Transverse colon (tissue), 4 donors: ENCODE measurements around the gene CCDC38. TPM values are rescaled to one million over a fixed set of nuclear protein-coding genes. Genes with fewer than 3 reads are reported as not detected.

Experiments
- DNase-seq: peaks from one replicate; pipeline ENCODE4 v3.0.0-alpha.2; 2019
- H3K27ac ChIP-seq, 4 donors: fragments of 200-600 bp; sonication (generic); 2 replicates each; pipeline ENCODE4 v1.5.1; 2016 to 2018; ENCODE audit warnings: inconsistent platforms in 4 of 4
- H3K27me3 ChIP-seq: fragments of 200-600 bp; sonication (generic); 2 replicates; pipeline ENCODE4 v1.5.1; 2017; ENCODE audit warnings: inconsistent platforms
- H3K36me3 ChIP-seq, 4 donors: fragments of 200-600 bp; sonication (generic); 2 replicates each; pipeline ENCODE4 v1.5.1; 2017 to 2019; ENCODE audit warnings: inconsistent platforms in 4 of 4
- H3K4me1 ChIP-seq, 4 donors: fragments of 200-600 bp; sonication (generic); 2 replicates each; pipeline ENCODE4 v1.5.1; 2017 to 2020; ENCODE audit warnings: inconsistent platforms in 4 of 4
- H3K4me3 ChIP-seq, 4 donors: fragments of 200-600 bp; sonication (generic); 1 replicate in 1 of 4; 2 replicates in 3 of 4; pipeline versions ENCODE4 v1.5.1 to v1.6.1; 2017 to 2019; ENCODE audit warnings: inconsistent platforms in 4 of 4
- H3K9me3 ChIP-seq, 2 donors: fragments of 200-600 bp; sonication (generic); 2 replicates each; pipeline ENCODE4 v1.5.1; 2017 to 2019; ENCODE audit warnings: inconsistent platforms in 2 of 2
- CTCF ChIP-seq, 5 experiments: fragments of 200-600 bp in 3 of 5; fragments of 450-650 bp in 2 of 5; sonication (generic) in 3 of 5; IDR thresholded peaks; 1 replicate in 2 of 5; 2 replicates in 3 of 5; pipeline ENCODE4 v1.5.1; 2016 to 2017; ENCODE audit warnings: antibody characterized with exemption in 5 of 5, inconsistent platforms in 3 of 5, mild to moderate bottlenecking in 2 of 5, moderate library complexity in 1 of 5
- EP300 ChIP-seq: sonication (generic); formaldehyde crosslinking; IDR thresholded peaks from one replicate; pipeline ENCODE4 v1.6.1; 2017; ENCODE audit warnings: antibody characterized with exemption, low read depth
- POLR2A ChIP-seq: fragments of 450-650 bp; IDR thresholded peaks from one replicate; pipeline ENCODE4 v1.6.1; 2016; ENCODE audit warnings: antibody characterized with exemption, mild to moderate bottlenecking, moderate library complexity
- POLR2AphosphoS5 ChIP-seq, 3 donors: sonication (generic); formaldehyde crosslinking; IDR thresholded peaks; one replicate each; pipeline ENCODE4 v1.6.1; 2016; ENCODE audit warnings: antibody characterized with exemption in 3 of 3
- WGBS, 2 donors: methylation state at CpG; one replicate each; pipeline ENCODE4 v1.1.5; 2018; ENCODE audit warnings: low coverage in 1 of 2; 5-methylcytosine and 5-hydroxymethylcytosine counted together
- in situ Hi-C, 4 donors: fragments of 200-750 bp; cut with MboI; loops; one replicate each; pipeline versions ENCODE4 v1.15.0 to v1.15.1; 2017; ENCODE audit warnings: low sequenced_read_pairs in 3 of 4, low pct_ligation_motif_present in 1 of 4, low pct_unique_long_range_greater_than_20kb in 1 of 4
- intact Hi-C: fragments of 100-400 bp; cut with DNase I; formaldehyde crosslinking; loops from one replicate; pipeline ENCODE4 v1.15.1; 2023; ENCODE audit warnings: low total_unique reads
- total RNA-seq, 4 donors: library from RNA; depleted of rRNA; stranded (reverse); fragments of >200 nt; gene quantifications; one replicate each; pipeline ENCODE4 v1.1.0, GENCODE V29; 2016

Gene CCDC38
- total RNA-seq, 4 donors from 2014 or later = not detected

GRCh38 chr12:95884998-95885397 lies 57.4 kb downstream of the CCDC38 start:
- no peak for DNase-seq
- TF ChIP-seq CTCF (IDR thresholded peaks at IDR 0.05) = no peak
- TF ChIP-seq EP300 = no peak
- TF ChIP-seq POLR2AphosphoS5 (IDR thresholded peaks at IDR 0.05) = no peak
- H3K27me3 ChIP-seq = no peaks in the 10 kb centered on the region
- H3K4me1 ChIP-seq = peaks cover 0 to 20% (median 2%) of the 10 kb centered on the region in 4 donors
- in situ Hi-C loops (no loop called here), intact Hi-C loops (no loop called here)
- no peaks in the 10 kb centered on the region for H3K36me3 ChIP-seq
- H3K27ac ChIP-seq = no peak overlapping the region
- H3K4me3 ChIP-seq = no peak overlapping the region
- H3K9me3 ChIP-seq = peaks cover 0 to 4% of the 10 kb centered on the region in 2 donors
- WGBS, 2 donors = 61 to 79% methylated on average over 2 to 3 of the region's 3 CpGs

GRCh38 chr12:95882873-95883272 lies 59.5 kb downstream of the CCDC38 start:
- Histone ChIP-seq H3K4me3 (no peak overlapping the region), H3K27ac (no peak overlapping the region), H3K4me1 (peaks cover 0 to 20% (median 2%) of the 10 kb centered on the region in 4 donors), H3K36me3 (no peaks in the 10 kb centered on the region), H3K9me3 (peaks cover 0 to 4% of the 10 kb centered on the region in 2 donors), H3K27me3 (no peaks in the 10 kb centered on the region)
- 39 to 65% methylated on average over 4 of the region's 4 CpGs for WGBS, 2 donors
- in situ Hi-C loops (no loop called here), intact Hi-C loops (no loop called here)
- TF ChIP-seq POLR2A (no peak), CTCF (IDR thresholded peaks at IDR 0.05) (no peak)
- DNase-seq = peak; percentile 10

GRCh38 chr12:95882080-95882479 lies 60.3 kb downstream of the CCDC38 start:
- 61 to 64% methylated on average over 1 of the region's 1 CpG for WGBS, 2 donors
- Histone ChIP-seq H3K4me3 (no peak overlapping the region), H3K36me3 (no peaks in the 10 kb centered on the region), H3K9me3 (peaks cover 0 to 4% of the 10 kb centered on the region in 2 donors), H3K4me1 (peaks cover 0 to 20% (median 2%) of the 10 kb centered on the region in 4 donors), H3K27ac (no peak overlapping the region), H3K27me3 (no peaks in the 10 kb centered on the region)
- intact Hi-C loops = no loop called here
- no peak for DNase-seq
- in situ Hi-C loops = no loop called here
- TF ChIP-seq EP300 = no peak
- no peak for TF ChIP-seq POLR2A
- TF ChIP-seq CTCF (IDR thresholded peaks at IDR 0.05) = no peak
- TF ChIP-seq POLR2AphosphoS5 (IDR thresholded peaks at IDR 0.05) = no peak

GRCh38 chr12:95881331-95881955 lies 61.0 kb downstream of the CCDC38 start:
- TF ChIP-seq POLR2AphosphoS5 (IDR thresholded peaks at IDR 0.05) = no peak
- TF ChIP-seq POLR2A = no peak
- no peak for TF ChIP-seq CTCF (IDR thresholded peaks at IDR 0.05)
- TF ChIP-seq EP300 = no peak
- intact Hi-C loops (no loop called here), in situ Hi-C loops (no loop called here)
- DNase-seq = no peak
- Histone ChIP-seq H3K36me3 (no peaks in the 10 kb centered on the region), H3K27me3 (no peaks in the 10 kb centered on the region), H3K9me3 (peaks cover 0 to 4% of the 10 kb centered on the region in 2 donors), H3K27ac (no peak overlapping the region), H3K4me3 (no peak overlapping the region), H3K4me1 (peaks cover 0 to 20% (median 2%) of the 10 kb centered on the region in 4 donors)
- WGBS, 2 donors = 63 to 71% methylated on average over 3 of the region's 3 CpGs
